ENCODE data around the gene AMN.
"Not testable (repeated sequence)": the region's sequence is repeated elsewhere in the genome, so short reads cannot be mapped to it uniquely, and the experiment has no call there.

AMN gene

GRCh38 chr14:102922490-102923200 is at the start of gene AMN:
TSS of gene AMN (plus strand) at chr14:102922663. CDS start at chr14:102922689, 26 bp downstream.
- DNase-seq (ENCODE audit: low read depth): no peak

- DNase-seq (ENCODE audit: low read depth): no peak
Observed at GRCh38 chr14:102873131-102873530, 49.3 kb upstream of the AMN start.

DNA sequence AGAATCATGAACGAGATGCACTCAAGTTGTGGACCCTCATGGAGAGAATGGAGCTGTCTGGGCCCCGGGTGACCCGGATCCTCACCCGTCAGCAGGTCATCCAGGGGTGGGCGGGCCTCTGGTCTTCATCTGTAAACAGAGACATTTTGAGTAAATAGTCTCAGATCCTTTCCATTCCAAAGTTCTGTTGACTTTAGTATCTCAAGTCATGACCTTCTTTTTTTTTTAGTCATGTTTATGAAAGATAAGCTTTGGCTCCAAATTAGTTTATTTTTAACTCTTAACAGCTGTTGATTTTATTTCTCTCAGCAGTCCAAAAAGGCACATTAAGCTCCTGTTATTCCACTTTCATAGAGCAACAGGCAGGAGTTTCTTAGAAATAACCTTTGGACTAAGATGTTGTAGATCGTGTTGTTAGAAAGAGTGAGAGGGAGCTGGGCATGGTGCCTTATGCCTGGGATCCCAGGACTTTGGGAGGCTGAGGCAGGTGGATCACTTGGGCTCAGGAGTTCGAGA is 48.9 kb upstream of the AMN start:
- DNase-seq (ENCODE audit: low read depth): no peak

DNA sequence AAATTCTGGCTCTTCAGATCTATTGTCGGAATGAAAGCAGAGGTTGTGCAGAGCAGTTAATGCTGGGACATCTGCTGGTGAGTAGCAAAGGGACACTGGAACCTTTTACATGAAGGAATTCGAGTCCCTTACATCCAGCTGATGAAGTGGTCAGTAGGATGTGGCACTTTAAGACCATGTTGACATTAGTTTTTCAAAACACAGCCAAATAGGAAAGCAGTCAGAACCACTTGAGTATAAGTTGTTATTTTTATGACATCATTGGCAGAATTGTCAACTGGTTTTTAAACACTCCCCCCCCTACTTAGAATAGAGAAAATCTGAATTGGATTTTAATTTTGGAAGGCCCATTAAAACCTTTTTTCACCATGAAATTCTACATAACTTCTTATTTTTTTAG is 46.8 kb upstream of the AMN start:
- no peak for DNase-seq (ENCODE audit: low read depth)

DNA sequence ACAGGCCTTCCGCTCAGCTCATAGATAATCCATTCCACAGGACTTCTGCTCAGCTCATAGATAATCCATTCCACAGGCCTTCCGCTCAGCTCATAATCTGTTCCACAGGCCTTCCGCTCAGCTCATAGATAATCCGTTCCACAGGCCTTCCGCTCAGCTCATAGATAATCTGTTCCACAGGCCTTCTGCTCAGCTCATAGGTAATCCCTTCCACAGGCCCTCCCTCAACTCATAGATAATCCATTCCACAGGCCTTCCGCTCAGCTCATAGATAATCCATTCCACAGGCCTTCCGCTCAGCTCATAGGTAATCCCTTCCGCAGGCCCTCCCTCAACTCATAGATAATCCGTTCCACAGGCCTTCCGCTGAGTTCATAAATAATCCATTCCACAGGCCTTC is 45.0 kb upstream of the AMN start:
- DNase-seq (ENCODE audit: low read depth): not testable (repeated sequence)

- no peak for DNase-seq (ENCODE audit: low read depth)
Observed at GRCh38 chr14:102878174-102878969, 44.1 kb upstream of the AMN start.

DNA sequence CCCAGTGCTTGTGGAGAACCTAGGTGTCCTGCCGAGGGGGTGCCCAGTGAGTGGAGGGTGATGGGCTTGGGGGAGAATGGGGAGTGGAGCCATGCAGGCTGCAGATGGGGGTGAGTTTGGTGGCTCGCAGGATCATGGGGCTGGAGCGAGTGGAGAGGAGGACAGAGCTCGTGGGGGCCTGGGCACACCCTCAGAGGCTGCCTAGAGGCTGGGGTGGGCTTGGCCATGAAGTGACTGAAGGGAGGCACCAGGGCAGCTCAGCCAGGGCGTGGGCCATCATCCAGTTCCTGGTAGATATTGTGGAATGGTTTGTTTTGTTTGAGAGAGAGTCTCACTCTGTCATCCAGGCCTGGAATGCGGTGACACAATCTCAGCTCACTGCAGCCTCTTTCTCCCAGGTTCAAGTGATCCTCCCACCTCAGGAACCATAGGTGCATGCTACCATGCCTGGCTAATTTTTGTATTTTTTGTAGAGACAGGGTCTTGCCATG is 43.4 kb upstream of the AMN start:
- no peak for DNase-seq (ENCODE audit: low read depth)

DNA sequence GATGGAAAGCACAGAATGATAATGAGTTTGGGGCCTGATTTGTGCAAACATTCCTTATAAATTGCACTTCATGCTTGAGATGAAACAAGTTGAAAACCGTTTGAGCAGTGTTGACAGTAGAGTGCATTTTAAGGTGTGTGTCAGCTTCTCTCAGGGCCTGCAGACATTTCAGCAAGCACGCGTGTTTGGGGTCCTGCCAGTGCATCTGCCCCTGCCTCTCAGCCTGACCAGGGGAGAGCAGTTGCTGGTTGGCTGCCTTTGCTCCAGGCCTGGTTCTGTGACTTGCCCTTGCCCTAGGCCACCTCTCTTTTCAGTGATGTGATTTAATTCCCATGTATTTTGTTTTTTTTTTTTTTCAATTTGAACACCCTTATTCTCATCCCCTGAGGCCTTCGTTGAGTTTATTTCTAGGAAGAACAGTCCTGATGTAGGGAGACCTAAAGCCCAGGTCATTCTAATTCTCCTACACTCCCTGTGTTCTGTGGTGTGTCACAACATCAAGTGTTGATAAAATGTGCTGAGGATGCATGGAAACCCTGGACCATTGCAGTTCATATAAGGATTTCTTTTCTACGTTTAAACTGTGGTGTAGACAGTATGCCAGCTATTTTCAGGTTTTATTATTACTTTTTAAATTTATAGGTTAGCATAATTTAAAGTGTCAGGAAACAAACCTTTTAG is 40.1 kb upstream of the AMN start:
- DNase-seq (ENCODE audit: low read depth): no peak

- no peak for DNase-seq (ENCODE audit: low read depth)
Observed at GRCh38 chr14:102883089-102883541, 39.3 kb upstream of the AMN start.

DNA sequence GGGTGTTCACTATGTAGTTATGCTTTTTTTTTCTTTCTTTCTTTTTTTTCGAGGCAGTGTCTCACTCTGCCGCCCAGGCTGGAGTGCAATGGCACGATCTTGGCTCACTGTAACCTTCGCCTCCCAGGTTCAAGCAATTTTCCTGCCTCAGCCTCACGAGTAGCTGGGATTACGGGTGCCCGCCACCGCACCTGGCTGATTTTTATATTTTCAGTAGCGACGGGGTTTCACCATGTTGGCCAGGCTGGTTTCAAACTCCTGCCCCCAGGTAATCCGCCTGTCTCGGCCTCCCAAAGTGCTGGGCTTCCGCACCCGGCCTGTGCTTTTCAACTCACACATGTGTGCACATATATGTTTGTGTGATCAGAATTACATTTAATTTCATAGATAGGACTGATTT is 38.9 kb upstream of the AMN start:
- no peak for DNase-seq (ENCODE audit: low read depth)

DNA sequence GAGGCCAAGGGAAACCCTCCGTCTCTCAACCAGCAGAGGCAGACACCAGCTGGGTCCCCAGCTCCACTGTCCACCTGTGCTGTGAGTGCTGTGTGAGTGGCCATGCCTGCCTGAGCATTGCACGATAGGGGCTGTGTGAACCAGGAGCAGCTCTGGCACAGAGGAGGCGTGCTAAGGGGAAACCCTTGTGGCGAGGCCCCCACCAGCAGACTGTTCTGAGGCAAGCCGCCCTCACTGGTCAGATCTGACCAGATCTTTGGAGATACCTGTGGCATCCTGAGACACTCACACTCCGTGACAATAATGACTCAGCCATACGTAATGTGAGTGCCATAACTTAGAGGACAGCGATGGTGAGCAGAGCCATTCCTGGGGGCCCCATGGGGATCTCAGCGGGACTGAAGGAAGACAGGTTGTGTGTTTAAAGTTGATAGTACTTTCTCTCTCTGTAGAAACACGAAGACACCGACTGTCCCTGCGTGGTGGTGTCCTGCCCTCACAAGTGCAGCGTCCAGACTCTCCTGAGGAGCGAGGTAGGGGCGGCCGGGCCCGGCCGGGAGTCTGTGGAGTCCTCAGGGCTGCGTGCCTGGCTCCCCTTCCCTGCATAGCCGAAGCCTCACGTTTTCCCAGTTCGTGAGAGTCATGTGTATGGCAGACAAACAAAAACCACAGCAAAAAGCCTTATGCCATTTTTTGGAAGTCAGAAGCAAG is 36.6 kb upstream of the AMN start:
- DNase-seq (ENCODE audit: low read depth): no peak

DNA sequence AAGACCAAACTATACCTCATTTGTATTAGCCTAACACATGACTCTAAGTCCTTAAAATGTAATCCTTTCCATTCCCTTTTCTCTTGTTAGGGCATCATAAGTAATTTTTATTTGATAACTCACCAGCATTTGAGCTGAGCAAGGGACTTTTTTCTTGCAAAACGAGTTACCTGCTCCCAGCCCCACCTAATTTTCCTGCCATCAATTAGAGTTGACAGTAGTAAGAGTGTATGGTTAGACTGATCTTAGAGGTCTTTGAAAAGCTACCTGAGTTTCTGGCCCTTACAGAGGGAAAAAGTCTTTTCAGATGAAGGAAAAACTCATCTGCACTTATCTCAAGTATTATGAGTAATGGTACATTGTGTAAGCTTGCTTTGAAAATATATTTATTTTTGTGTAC is 33.7 kb upstream of the AMN start:
- DNase-seq (ENCODE audit: low read depth): no peak

DNA sequence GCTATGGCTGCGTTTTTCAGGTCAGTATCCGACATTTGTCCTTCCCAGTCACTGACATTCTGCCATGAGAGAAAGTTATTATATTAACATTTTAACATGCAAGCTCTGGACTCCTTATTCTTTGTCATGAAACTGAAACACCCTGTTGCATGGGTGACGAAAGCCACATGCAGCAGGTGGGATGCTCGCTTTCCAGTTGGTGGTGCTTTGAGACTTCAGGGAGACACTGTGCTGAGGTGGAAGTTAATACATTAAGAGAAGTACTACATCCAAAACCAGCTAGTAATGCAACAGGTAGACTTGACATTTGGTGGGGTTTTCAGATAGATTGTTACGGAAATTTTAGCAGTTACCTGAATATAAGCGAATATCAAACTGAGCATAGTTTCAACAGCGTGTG is 32.8 kb upstream of the AMN start:
- no peak for DNase-seq (ENCODE audit: low read depth)

- DNase-seq (ENCODE audit: low read depth): no peak
Observed at GRCh38 chr14:102891111-102891510, 31.4 kb upstream of the AMN start.

DNA sequence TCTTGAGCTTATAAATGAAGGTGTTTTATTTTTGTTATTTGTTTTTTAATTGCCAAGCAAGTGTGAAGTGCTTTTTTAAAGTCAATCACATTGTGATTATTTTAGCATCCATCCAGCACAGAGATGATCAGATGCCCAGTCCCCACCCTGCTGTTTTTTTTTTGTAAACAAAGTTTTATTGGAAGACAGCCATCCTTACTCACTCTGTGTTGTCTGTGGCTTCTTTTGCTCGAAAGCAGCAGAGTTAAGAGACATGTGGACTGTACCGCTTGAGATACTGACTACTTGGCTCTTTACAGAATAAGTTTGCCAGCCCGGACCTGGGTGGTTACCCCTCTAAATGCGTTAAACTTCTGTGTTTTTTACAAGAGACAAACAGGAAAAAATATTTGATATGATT is 30.9 kb upstream of the AMN start:
- DNase-seq (ENCODE audit: low read depth): peak; percentile 53

- DNase-seq (ENCODE audit: low read depth): no peak
Observed at GRCh38 chr14:102892651-102893050, 29.8 kb upstream of the AMN start.

GRCh38 chr14:102893452-102893851 is 29.0 kb upstream of the AMN start:
- DNase-seq (ENCODE audit: low read depth): peak; percentile 91

DNA sequence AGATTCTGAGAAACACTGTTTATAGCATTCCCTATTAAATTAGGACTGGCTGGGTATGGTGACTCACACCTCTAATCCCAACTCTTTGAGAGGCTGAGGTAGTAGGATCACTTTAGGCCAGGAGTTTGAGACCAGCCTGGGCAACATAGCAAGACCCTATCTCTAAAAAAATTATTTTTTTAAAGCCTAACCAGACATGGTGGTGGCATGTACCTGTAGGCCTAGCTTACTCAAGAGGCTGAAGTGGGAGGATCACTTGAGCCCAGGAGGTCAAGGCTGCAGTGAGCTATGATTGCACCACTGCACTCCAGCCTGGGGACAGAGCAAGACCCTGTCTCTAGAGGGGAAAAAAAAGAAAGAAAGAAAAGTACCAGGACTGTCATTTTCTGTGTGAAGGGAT is 25.7 kb upstream of the AMN start:
- not testable (repeated sequence) for DNase-seq (ENCODE audit: low read depth)

DNA sequence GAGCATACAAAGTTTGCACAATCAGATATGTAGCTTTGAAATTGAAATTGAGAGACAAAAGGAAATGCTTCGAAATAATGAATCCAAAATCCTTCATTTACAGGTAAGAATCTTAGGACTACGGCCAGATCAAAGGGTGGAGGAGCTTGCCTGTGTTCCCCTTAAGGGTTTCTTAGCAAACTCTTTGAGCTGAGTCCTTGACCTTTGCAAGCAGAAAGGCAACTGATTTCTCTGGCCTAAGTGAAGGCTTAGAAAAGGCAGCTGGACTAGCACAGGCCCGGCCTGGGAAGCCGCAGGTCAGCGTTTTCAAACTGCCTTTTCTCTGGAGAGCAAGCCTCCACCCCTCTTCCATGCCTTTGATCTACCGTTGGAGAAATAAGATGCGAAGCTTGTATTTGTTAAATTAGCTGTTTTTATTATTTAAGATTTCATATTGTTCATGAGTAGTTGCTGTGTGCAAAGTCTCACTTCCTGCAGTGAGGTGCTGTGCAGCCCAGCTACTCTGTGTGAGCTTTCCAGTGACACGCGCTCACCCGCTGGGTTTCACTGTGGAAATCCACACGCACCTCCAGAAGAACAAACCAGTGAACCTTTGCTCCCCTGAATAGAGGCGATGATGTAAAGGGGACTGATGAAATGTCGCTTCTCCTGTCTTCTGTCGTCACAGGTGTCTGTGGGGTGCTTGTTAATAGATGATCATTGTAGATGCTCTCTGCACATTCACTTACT is 25.0 kb upstream of the AMN start:
- no peak for DNase-seq (ENCODE audit: low read depth)

DNA sequence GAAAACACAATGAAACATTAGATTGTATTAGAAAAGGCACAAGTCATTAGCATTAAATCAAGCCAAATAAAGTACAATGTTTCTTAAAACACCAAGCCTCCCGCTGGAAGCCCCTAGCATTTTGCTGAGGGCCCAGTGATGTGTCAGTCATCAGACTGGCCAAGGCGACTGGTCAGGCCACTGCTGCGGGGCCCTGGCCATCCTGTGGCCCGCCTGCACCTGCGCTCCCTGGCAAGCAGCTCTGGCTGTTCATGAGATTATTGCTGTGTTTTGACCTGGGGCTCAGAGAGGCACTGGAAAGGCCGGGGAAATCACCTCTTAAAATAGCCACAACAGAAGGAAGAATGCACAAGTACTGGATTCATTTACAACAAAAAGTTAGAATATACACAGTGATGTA is 24.2 kb upstream of the AMN start:
- no peak for DNase-seq (ENCODE audit: low read depth)

All from GM04504 (cell line).